GM19025 (cell line): ENCODE data around the gene PHF21B.

ENCODE experiments used
- ATAC-seq: cut with Tn5 transposase; IDR thresholded peaks from one replicate; pipeline ENCODE4 v1.9.1; 2021; ENCODE audit warnings: mild to moderate bottlenecking, low read depth, moderate library complexity; ENCODE audit not compliant: unreplicated experiment

PHF21B gene

DNA sequence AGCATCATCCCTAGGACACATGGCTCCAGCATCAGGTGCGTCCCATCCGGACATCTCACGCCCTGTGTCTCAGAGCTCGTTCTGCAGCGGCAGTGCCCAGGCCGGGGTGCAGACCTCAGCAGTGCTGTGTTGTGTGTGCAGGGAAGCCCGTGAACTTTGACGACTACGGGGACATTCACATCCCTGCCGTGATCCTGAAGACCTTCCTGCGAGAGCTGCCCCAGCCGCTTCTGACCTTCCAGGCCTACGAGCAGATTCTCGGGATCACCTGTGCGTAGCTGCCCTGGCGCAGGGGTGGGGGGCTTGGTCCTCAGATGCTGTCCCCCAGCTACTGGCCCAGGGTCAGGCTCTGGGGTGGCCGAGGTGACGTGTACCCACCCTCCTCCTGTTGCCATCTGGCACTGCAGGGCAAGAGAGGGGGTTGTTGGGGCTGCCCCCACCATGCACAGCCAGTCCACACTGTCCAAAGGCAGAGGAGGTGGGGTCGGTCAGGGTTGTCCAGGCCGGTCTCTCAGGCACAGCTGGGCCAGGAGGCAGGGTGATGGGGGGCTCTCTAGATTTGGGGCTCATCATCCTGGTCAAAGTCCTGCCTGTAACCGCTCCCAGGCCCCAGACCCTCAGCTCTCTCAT, 160.9 kb downstream of the PHF21B start:
- no peak for ATAC-seq

DNA sequence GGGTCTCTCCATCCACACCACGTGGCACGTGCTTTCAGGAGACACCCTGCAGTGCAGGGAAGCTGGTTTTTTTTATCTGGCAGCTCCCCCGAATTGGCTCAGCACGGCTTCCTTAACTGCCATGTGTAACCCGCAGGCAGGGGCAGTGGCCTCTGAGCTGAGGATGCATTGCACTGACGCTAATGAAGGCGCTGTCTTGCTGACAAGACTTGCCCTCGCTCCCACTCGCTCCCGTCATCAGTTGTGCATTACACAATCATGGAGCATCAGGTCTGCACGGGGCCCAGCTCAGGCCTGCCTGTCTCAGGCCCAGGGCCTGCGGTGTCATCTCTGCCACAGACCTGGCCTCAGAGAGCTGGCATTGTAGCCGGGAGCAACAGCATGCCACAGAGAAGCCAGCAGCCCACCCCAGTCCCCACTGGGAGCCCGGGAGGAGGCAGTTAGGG, 161.5 kb downstream of the PHF21B start:
- no peak for ATAC-seq

DNA sequence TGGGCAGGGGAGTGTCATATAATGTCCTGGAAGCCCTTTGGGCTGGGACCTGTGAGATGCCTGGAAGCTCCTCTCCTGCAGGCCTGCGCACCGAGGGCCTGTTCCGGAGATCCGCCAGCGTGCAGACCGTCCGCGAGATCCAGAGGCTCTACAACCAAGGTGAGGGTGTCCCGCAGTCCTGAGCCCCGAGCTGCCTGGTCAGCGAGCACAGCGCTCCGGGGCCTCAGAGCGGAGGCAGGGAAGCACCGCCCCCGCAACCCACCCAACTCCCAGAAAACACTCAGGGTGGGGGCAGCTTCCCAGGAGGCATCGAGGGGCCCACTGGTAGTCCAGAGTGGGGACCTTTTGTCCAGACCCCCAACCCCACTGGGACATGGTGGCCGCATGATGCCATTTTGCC, 161.9 kb downstream of the PHF21B start:
- no peak for ATAC-seq

DNA sequence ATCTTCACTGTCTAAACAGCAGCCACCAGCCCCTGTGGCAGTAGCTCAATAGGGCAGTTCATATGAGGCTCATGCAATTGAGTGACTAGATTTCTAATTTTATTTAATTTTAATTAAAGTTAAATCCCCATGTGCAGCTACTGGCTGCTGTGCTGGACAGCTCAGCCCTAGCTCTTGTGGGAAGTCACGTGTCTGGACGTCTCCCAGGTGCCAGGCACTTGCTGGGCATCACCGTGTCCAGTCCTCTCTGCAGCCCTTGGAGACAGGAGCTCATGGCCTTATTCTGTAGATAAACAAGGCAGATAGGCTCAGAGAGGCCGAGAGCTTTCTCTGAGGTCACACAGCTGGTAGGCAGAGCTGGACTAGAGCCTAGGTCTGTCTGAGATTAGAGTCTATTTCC, 162.4 kb downstream of the PHF21B start:
- no peak for ATAC-seq

DNA sequence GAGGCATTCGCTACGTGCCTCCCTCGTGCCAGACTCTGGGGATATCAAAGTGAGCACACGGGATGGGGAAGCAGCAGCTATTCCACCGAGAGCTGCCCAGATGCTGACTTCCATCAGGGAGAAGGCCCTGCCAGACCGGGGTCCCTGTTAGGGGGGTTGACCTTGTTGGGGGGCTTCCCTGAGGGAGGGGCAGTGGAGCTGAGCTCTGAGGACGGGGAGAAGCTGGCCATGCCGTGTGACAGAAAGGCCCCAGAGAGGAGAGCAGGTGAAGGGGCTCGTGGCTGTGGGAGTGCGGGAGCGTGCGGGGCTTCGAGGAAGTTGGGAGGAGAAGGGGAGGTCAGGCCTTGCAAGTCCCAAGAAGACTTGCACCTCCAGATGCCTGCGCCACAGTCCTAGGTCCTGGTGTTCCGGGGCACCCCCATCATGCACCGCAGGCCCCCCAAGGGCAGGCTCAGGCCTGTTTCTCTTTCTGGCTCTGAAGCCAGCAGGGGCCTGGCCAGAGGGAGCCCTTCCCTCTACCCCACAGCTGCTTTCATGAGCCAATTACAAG, 163.0 kb downstream of the PHF21B start:
- ATAC-seq: no peak

DNA sequence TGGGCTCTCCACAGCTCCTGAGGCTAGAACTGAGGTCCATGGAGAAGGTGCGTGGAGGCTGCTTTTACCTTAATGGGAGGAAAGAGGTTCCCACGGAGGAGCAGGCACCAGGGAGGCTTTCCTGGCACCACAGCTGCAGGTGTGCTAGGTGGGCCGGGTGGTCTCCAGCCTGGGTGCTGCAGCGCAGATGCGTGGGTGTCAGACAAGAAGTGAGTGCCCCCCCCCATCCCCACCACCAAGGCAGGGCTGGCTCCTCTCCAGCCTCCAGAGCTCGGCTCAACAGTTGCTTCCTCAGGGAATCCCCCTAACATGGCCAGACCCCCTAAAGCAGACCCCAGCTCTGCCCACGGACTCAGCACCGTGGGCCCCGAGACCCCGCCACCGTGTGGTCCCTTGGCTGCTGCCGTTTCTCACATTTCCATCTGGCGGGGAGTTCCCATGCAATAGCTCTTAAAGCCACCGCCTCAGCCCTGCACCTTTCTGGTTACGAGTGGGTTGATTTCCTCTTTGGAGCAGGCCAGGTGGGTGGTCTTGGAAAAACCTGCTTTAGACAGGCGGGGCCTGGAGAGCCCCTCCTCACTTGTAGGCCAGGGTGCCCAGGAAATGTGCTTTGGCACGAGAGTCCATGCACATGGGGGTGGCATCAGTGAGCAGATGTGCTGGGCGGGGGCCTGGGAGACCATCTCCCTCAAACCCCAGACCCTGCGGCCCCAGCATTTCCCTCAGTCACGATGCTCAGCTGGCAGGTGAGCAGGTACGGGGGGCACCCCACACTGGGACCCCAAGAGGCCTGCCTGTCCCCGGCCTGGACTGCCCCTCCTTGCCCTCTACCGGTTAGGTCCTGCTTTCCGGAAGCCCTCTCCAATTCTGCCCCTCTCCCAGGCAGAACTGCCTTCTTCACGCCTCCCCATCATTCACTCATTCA, 163.7 kb downstream of the PHF21B start:
- no peak for ATAC-seq

DNA sequence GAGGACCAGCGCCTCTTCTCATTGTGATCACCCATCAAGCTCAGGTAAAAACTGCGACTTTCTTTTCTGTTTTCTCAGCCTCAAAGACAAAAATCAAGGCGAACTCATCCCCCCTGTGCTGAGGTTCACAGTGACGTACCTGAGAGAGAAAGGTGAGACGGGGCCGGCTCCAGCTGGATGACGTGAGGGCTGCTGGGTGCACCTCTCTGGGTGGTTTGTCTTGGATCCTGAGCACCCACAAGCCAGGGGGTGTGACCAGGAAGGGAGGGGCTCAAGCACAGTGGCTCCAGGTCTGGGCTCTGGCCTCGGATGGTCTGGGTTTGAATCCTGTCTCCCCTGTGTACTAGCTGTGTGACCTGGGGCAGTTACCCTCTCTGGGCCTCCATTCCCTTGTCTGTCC, 164.6 kb downstream of the PHF21B start:
- ATAC-seq: no peak

DNA sequence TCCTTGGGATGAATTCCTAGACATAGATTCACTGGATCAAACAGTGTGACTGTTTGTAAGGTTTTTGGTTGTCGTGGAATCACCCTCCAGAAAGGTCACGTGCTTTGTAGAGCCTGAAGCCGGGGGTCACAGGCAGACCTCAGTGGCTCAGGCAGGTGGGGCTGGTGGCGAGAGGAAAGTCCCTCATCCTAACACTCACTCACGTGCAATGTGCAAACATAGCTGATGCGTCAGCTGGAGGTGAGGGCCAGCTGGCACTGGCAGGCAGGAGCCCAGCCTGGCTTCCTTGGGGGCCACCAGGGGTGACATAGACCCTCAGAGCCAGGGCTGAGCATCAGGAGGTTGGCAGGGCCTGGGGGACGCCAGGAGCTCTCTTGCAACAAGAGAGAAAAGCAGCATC, 167.4 kb downstream of the PHF21B start:
- ATAC-seq: no peak

DNA sequence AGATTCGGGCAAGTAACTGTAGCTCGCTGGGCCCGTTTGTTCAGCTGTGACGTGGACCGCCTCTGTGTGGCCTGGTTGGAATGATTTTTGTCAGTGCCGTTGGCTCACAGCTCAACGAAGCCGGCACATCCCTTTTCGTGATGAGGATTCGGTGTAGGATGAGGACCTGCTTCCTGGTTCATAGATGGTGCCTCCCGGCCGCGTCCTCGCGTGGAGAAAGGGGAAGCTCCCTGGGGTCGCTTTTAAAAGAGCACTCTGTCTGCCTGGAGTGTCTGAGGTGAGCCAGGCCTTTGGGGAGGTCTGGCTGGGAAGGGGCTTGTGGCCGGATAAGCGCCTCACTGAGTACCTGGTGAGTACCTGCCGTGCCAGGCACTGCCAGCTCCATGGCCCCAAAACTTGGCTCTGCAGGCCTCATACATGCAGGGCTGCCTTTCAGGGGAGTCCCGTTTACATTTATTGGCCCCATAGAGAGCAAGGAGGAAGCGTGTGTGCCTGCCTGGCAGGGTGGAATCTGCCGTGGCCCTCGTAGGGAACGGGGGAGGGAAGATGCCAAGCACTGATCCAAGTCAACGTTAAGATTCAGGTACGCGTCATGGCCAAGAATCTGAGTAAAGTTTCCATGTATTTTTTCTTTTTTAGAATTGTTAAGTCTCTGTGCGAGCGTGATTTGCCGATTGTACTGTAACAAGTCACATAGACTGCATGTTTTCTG, 169.0 kb downstream of the PHF21B start:
- ATAC-seq: no peak

DNA sequence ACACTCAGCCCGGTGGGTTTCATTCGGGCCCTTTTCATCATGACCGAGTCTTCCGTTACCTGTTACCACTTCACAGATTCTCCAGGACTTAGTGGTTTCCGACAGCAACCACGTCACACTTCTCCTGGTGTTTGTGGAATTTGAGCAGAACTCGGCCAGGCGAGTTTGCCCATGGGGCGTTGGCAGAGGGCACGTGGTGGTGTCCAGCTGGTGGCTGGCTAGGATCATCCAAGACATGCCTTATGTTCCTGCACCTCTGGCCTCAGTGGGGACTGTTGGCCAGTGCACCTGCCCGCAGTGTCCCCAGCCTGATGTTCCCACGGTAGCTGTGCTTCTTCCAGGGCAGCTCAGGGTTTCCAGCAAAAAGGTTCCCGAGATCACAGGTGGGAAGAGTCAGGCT, 170.1 kb downstream of the PHF21B start:
- ATAC-seq: no peak

DNA sequence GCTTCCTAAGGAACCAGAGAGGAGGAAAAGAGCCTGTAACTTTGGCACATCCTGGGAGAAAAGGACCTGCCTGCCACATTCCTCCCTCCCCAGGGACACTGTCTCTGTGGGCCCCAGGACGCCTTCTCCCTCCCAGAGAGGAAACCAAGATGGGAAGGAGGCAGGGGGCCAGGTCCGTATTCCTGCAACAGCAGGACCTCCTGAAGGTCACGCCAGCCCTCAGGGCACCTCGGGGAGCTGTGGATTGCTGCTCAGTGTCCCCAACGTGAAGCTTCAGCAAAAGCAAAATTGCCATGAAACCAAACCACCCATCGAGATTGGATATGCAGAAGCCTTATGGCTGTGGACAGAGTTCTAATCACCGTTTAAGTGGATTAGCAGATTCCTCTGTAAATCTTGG, 170.7 kb downstream of the PHF21B start:
- ATAC-seq: no peak

DNA sequence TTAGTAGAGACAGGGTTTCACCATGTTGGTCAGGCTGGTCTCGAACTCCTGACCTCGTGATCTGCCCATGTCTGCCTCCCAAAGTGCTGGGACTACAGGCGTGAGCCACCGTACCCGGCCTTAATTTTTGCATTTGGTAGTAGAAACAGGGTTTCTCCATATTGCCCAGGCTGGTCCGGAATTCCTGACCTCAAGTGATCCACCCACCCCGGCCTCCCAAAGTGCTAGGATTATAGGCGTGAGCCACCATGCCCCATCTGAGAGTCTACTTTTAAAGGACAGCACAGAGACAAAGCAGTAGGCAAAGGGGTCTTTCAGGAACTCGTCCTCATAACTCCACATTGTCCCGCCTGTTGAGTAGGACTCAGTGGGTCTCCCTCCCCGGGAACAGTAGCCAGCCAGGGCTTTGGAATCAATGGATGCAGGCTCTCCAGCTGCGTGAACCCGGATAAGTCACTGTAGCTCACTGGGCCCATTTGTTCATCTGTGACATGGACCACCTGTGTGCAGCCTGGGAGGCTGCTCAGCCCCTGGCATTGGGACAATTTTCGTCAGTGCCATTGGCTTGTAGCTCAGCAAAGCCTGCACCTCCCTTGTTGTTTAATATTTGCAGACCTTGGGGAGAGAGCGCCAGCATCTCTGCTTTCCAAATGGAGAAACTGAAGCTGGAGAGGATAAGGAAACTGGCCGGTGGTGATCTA, 171.3 kb downstream of the PHF21B start:
- no peak for ATAC-seq

DNA sequence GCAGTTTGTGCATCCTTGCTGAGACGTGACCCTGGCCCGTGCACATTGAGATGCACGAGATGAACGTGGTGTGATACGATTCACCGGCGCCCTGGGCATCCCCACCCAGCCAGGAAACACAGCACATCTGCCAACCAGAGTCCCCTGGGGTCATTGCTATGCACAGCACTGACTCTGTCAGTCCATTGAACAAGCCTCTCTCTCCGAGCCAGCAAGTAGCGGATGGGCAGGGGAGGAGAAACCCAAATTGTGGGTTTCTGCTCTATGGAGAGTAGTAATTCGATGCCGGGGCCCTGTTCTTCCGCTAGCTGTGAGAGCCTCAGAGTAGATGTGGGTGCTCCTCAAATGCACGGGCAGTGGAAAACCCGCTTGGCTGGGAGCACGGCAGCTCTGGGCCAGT, 172.3 kb downstream of the PHF21B start:
- ATAC-seq: no peak

DNA sequence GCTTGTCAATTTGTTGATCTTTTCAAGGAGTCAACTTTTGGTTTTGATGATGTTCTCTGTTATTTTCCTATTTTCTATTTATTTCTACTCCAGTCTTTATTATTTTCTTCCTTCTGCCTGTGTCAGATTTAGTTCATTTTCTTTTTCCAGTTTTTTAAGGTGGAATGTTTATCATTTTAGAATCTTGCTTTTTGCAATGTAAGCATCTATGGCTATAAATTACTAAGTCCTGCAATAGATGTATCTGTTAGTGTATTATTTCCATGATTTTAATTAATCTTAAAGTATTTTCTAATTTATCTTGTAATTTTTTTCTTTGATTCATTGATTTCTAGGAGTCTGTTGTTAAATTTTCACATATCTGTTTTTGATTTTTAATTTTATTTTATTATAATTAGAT, 175.7 kb downstream of the PHF21B start:
- no peak for ATAC-seq

DNA sequence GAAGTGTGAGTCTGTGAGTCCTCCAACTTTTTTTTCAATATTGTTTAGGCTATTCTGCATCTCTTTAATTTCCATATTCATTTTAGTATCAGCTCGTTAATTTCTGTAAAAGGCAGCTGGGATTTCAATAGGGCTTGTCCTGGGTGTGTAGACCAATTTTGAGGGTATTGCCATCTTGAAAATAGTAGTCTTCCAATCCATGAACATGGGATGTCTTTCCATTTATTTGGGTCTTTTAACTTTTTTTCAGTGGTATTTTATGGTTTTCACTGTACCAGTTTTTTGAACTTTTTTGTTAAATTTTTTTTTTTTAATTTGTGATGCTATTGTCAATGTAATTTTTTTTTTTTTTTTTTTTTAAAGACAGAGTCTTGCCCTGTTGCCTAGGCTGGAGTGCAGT, 177.9 kb downstream of the PHF21B start:
- ATAC-seq: no peak
